Neuronal stem cell (in vitro differentiated cells): ENCODE results near the gene PATJ.
"Not testable (repeated sequence)": the region's sequence is repeated elsewhere in the genome, so short reads cannot be mapped to it uniquely, and the experiment has no call there.

ENCODE experiments used
- DNase-seq: peaks from one replicate; pipeline ENCODE4 v3.0.0-alpha.2; 2013; ENCODE audit warnings: low spot score
- H2AFZ ChIP-seq: one replicate; pipeline ENCODE4 v1.6.1; 2013; ENCODE audit warnings: mild to moderate bottlenecking, low read length, inconsistent platforms
- H2AK5ac ChIP-seq: 2 replicates; pipeline ENCODE4 v1.6.1; 2013; ENCODE audit warnings: low read depth, mild to moderate bottlenecking, inconsistent platforms, low read length, moderate library complexity, mixed read lengths
- H2BK120ac ChIP-seq: 2 replicates; pipeline ENCODE4 v1.6.1; 2013; ENCODE audit warnings: low read depth, mild to moderate bottlenecking, inconsistent platforms, low read length, moderate library complexity, mixed read lengths
- H2BK12ac ChIP-seq: one replicate; pipeline ENCODE4 v1.6.1; 2013; ENCODE audit warnings: low read length, inconsistent platforms
- H2BK15ac ChIP-seq: 2 replicates; pipeline ENCODE4 v1.6.1; 2013; ENCODE audit warnings: mild to moderate bottlenecking, low read length, inconsistent platforms, mixed read lengths
- H2BK5ac ChIP-seq: one replicate; pipeline ENCODE4 v1.6.1; 2013; ENCODE audit warnings: inconsistent platforms, mild to moderate bottlenecking, low read length, moderate library complexity
- H3K14ac ChIP-seq: one replicate; pipeline ENCODE4 v1.6.1; 2013; ENCODE audit warnings: low read length, inconsistent platforms
- H3K18ac ChIP-seq: 2 replicates; pipeline ENCODE4 v1.6.1; 2013; ENCODE audit warnings: low read length, inconsistent platforms
- H3K23ac ChIP-seq: 2 replicates; pipeline ENCODE4 v1.6.1; 2013; ENCODE audit warnings: low read depth, mild to moderate bottlenecking, mixed read lengths, low read length, inconsistent platforms; ENCODE audit not compliant: poor library complexity
- H3K27ac ChIP-seq: replicated peaks from 3 replicates; pipeline ENCODE4 v1.5.1; 2013; ENCODE audit warnings: low read length, inconsistent platforms
- H3K27me3 ChIP-seq, 3 experiments: 2 replicates each; pipeline ENCODE4 v1.6.1; 2013; ENCODE audit warnings: low read length in 3 of 3, mild to moderate bottlenecking in 2 of 3, inconsistent platforms in 1 of 3, low read depth in 1 of 3, mixed read lengths in 1 of 3, moderate library complexity in 1 of 3; ENCODE audit not compliant: control insufficient read depth in 3 of 3, insufficient read depth in 3 of 3
- H3K36me3 ChIP-seq, 2 donors: replicated peaks in 1 of 2; 2 replicates each; pipeline ENCODE4 v1.6.1; 2013; ENCODE audit warnings: low read length in 2 of 2; ENCODE audit not compliant: control insufficient read depth in 2 of 2, insufficient read depth in 2 of 2
- H3K4ac ChIP-seq: 2 replicates; pipeline ENCODE4 v1.6.1; 2013; ENCODE audit warnings: inconsistent platforms, mild to moderate bottlenecking, low read length, moderate library complexity
- H3K4me1 ChIP-seq, 2 donors: 1 replicate in 1 of 2; 2 replicates in 1 of 2; pipeline ENCODE4 v1.6.1; 2013; ENCODE audit warnings: low read length in 2 of 2, low read depth in 1 of 2; ENCODE audit not compliant: control insufficient read depth in 2 of 2, insufficient read depth in 1 of 2
- H3K4me2 ChIP-seq: one replicate; pipeline ENCODE4 v1.6.1; 2013; ENCODE audit warnings: mild to moderate bottlenecking, low read length, inconsistent platforms; ENCODE audit not compliant: insufficient read depth, poor library complexity, severe bottlenecking
- H3K4me3 ChIP-seq, 2 donors: 2 replicates each; pipeline ENCODE4 v1.5.1; 2013; ENCODE audit warnings: low read length in 2 of 2, mild to moderate bottlenecking in 2 of 2, inconsistent platforms in 1 of 2, moderate library complexity in 1 of 2
- H3K79me1 ChIP-seq: one replicate; pipeline ENCODE4 v1.6.1; 2013; ENCODE audit warnings: low read depth, mild to moderate bottlenecking, inconsistent platforms, low read length, moderate library complexity
- H3K9ac ChIP-seq: one replicate; pipeline ENCODE4 v1.6.1; 2013; ENCODE audit warnings: mild to moderate bottlenecking, low read depth, low read length, inconsistent platforms; ENCODE audit not compliant: poor library complexity
- H3K9me3 ChIP-seq, 2 donors: replicated peaks in 1 of 2; 2 replicates each; pipeline versions ENCODE3 to v1.6.1; 2013; ENCODE audit warnings: low read length in 2 of 2, mild to moderate bottlenecking in 2 of 2, inconsistent platforms in 1 of 2, low read depth in 1 of 2, mixed read lengths in 1 of 2, moderate library complexity in 1 of 2; ENCODE audit not compliant: control insufficient read depth in 2 of 2, insufficient read depth in 1 of 2
- H4K8ac ChIP-seq: one replicate; pipeline ENCODE4 v1.6.1; 2013; ENCODE audit warnings: low read depth, mild to moderate bottlenecking, inconsistent platforms, low read length, moderate library complexity
- H4K91ac ChIP-seq: one replicate; pipeline ENCODE4 v1.6.1; 2013; ENCODE audit warnings: low read length, low read depth, mild to moderate bottlenecking, inconsistent platforms; ENCODE audit not compliant: poor library complexity
- WGBS, 2 donors: extraction: QIAGEN DNeasy Blood & Tissue Kit; methylation state at CpG; one replicate each; pipeline ENCODE4 v1.1.7; 2013; ENCODE audit warnings: missing lambda C conversion rate in 2 of 2, mixed read lengths in 1 of 2; ENCODE audit not compliant: insufficient read length in 2 of 2, insufficient replicate concordance in 1 of 2; ENCODE audit errors: extremely low coverage in 2 of 2; 5-methylcytosine and 5-hydroxymethylcytosine counted together

PATJ gene

GRCh38 chr1:62213075-62213914 lies 471.0 kb downstream of the PATJ start:
- H3K27me3 ChIP-seq: no peaks in the 10 kb centered on the region
- H3K4me2 ChIP-seq: no peak overlapping the region
- peaks cover 3% of the 10 kb centered on the region for H3K79me1 ChIP-seq
- no peak overlapping the region for H3K4me3 ChIP-seq
- H4K8ac ChIP-seq: no peak overlapping the region
- no peak for DNase-seq
- H2AK5ac ChIP-seq: no peak overlapping the region
- no peak overlapping the region for H2BK120ac ChIP-seq
- no peak overlapping the region for H2BK5ac ChIP-seq
- no peak overlapping the region for H3K14ac ChIP-seq
- H3K4ac ChIP-seq: no peak overlapping the region
- no peak overlapping the region for H3K9ac ChIP-seq
- WGBS, 2 donors: no CpG with 5 or more reads among the region's 6 CpGs
- H3K4me1 ChIP-seq: no peaks in the 10 kb centered on the region
- H3K9me3 ChIP-seq: peaks cover 2 to 6% of the 10 kb centered on the region in 2 donors
- no peak overlapping the region for H3K23ac ChIP-seq
- H2BK12ac ChIP-seq: no peak overlapping the region
- no peak overlapping the region for H2AFZ ChIP-seq
- H2BK15ac ChIP-seq: no peak overlapping the region
- H3K18ac ChIP-seq: no peak overlapping the region
- H4K91ac ChIP-seq: no peak overlapping the region
- no peak overlapping the region for H3K27ac ChIP-seq
- H3K36me3 ChIP-seq: peaks cover 0 to 9% of the 10 kb centered on the region in 2 donors

- H4K8ac ChIP-seq: no peak overlapping the region
Observed at GRCh38 chr1:62218604-62219003, 476.3 kb downstream of the PATJ start.

GRCh38 chr1:62220456-62220855 lies 478.2 kb downstream of the PATJ start:
- not testable (repeated sequence) for H3K4me1 ChIP-seq, H4K8ac ChIP-seq, H2AFZ ChIP-seq, DNase-seq, H3K4ac ChIP-seq, H3K18ac ChIP-seq, H3K36me3 ChIP-seq, H3K23ac ChIP-seq, H2BK5ac ChIP-seq, H3K9me3 ChIP-seq, H3K9ac ChIP-seq, H3K79me1 ChIP-seq, H3K27me3 ChIP-seq, H3K14ac ChIP-seq, H3K4me3 ChIP-seq, H2BK15ac ChIP-seq, H2BK12ac ChIP-seq, H3K4me2 ChIP-seq, H2BK120ac ChIP-seq, H2AK5ac ChIP-seq, H3K27ac ChIP-seq, H4K91ac ChIP-seq
- no CpG with 5 or more reads among the region's 9 CpGs for WGBS, 2 donors

More at GRCh38 chr1:62218604-62219003, 476.3 kb downstream of the PATJ start:
- Histone ChIP-seq H4K91ac (no peak overlapping the region), H3K36me3 (no peaks in the 10 kb centered on the region), H2AK5ac (no peak overlapping the region), H2BK120ac (no peak overlapping the region), H3K4ac (no peak overlapping the region), H2BK12ac (no peak overlapping the region), H3K4me2 (no peak overlapping the region), H2BK5ac (no peak overlapping the region), H3K27ac (no peak overlapping the region), H3K18ac (no peak overlapping the region), H3K14ac (no peak overlapping the region), H3K9me3 (no peaks in the 10 kb centered on the region), H3K79me1 (peaks cover 3% of the 10 kb centered on the region), H3K23ac (no peak overlapping the region), H3K4me1 (no peaks in the 10 kb centered on the region), H3K9ac (no peak overlapping the region), H2AFZ (no peak overlapping the region), H2BK15ac (no peak overlapping the region), H3K4me3 (no peak overlapping the region), H3K27me3 (no peaks in the 10 kb centered on the region)
- no CpG with 5 or more reads among the region's 2 CpGs for WGBS, 2 donors
- no peak for DNase-seq

GRCh38 chr1:62221171-62221570 lies 478.9 kb downstream of the PATJ start:
- no peak overlapping the region for H3K4me2 ChIP-seq
- H2BK12ac ChIP-seq: no peak overlapping the region
- H2BK120ac ChIP-seq: no peak overlapping the region
- no peak for DNase-seq
- no peak overlapping the region for H3K4me3 ChIP-seq
- H3K4me1 ChIP-seq: no peaks in the 10 kb centered on the region
- H2BK5ac ChIP-seq: no peak overlapping the region
- H3K23ac ChIP-seq: no peak overlapping the region
- H2BK15ac ChIP-seq: no peak overlapping the region
- no peak overlapping the region for H2AFZ ChIP-seq
- no CpG with 5 or more reads among the region's 1 CpG for WGBS, 2 donors
- no peaks in the 10 kb centered on the region for H3K27me3 ChIP-seq
- H3K18ac ChIP-seq: no peak overlapping the region
- H3K36me3 ChIP-seq: no peaks in the 10 kb centered on the region
- H2AK5ac ChIP-seq: no peak overlapping the region
- H3K27ac ChIP-seq: no peak overlapping the region
- H4K8ac ChIP-seq: no peak overlapping the region
- H3K9ac ChIP-seq: no peak overlapping the region
- H3K79me1 ChIP-seq: no peaks in the 10 kb centered on the region
- H3K4ac ChIP-seq: no peak overlapping the region
- H3K9me3 ChIP-seq: no peaks in the 10 kb centered on the region
- no peak overlapping the region for H4K91ac ChIP-seq
- no peak overlapping the region for H3K14ac ChIP-seq
